Raji (cell line): Measurements from ENCODE around the gene IRF9.
A peak's percentile ranks its signal among the peaks of the same experiment; 100 is the strongest.

Source experiments
- POLR2A ChIP-seq: IDR thresholded peaks from 2 replicates; pipeline ENCODE4 v1.6.1; 2011; ENCODE audit warnings: low read depth, low read length, control low read depth; ENCODE audit not compliant: insufficient read depth

IRF9 gene, protein sequence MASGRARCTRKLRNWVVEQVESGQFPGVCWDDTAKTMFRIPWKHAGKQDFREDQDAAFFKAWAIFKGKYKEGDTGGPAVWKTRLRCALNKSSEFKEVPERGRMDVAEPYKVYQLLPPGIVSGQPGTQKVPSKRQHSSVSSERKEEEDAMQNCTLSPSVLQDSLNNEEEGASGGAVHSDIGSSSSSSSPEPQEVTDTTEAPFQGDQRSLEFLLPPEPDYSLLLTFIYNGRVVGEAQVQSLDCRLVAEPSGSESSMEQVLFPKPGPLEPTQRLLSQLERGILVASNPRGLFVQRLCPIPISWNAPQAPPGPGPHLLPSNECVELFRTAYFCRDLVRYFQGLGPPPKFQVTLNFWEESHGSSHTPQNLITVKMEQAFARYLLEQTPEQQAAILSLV

DNA sequence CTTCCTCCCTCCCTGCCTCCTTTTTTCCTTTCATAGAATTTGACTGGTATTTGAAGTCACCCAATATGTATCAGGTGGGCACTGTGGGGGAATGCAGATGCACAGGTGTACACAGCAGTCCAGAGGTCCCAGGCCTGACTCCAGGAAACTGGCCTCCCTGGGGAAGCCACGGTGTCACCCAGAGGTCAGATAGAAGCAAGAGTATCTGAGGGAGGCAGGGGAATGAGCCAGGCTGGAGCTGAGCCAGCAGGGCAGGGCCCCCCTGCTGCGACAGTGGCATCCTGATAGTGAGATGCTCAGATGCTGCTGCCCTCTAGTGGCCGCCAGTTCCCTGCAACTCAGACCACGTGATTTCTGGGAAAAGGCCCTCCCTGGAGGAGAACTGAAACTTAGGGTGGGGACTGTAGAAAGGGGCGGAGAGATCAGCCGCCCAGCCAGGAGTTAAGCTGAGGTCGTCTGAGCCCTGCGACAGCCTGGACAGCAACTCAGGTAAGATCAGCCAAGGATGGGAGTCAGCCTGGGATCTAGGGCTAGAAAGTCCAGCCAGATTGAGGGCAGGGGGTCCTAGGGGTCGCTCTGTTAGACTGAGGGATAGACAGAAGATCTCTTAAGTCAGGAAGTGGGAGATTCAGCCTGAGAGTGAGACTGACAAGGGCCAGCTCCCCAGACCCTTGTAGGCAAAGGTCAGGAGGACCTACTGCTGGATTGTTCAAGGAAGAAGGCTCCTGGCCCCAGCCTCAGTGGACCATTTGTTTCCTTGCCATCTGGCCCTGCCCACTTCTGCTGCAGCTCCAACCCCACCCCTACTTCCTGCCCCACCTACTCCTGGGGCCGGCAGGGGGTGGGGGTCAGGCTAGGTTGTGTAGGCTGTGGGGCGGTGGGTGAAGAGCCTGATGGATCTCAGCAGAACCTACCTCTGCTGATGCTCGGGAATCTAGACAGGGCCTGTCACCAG lies at the start of gene IRF9:
Gene IRF9 (plus strand): TSS at position 416 of the 955 bp plus-strand sequence. CDS start 880 bp downstream, outside the sequence.
- peak; percentile 71 for TF ChIP-seq POLR2A

DNA sequence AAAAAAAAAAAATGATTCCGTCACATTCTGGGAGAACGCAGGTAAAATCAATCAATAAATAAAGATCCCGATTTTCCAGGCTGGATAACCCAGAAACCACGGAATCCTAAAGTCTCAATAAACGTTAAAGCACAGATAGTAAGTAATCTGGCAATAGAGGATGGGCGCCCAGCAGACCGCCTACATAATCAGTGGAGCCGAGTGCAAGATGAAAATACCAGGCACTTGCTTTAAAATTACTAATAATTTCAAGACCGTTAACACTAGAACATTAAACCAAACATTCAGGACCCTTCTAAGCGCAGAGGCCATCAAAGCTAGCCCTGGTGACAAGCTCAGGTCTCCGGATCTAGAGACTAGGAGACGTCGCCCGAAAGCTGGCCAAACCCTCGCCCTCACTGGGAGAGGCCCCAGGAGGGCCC lies 47.7 kb upstream of the IRF9 start:
- TF ChIP-seq POLR2A = no peak

DNA sequence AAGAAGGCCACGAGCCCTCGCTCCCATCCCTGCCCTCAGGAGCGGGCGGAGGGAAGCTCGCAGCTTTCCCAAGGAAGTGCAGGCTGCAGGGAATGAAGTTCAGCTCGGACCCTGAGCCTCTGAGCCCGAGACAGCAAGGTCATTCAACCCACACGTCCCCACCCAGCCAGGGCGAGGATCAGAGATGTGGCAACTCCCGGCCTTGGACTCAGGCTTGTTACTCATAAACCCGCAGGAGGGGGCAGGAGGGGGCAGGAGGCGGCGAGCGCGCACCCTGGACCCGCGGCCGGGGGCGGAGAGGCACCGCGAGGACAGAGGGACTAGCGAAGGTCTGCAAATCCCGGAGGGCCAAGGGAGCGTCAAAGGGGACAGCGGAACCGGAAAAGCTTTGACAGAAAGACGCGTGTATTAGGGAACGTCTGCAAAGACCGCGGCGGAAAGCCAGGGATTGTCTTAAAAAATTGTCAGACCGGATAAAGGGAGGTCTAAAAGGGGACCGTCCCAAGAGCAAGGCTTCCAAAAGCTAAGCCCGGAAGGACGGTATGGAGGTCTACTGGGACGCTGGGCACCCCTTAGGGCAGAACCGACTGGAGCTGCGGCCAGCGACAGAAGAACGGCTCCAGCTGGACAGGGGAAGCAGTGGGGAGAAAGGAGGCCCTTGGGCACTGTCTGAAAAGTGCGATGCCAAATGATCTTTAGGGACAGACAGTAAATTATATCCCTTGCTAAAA lies 47.1 kb upstream of the IRF9 start:
- peak; percentile 82 for TF ChIP-seq POLR2A

DNA sequence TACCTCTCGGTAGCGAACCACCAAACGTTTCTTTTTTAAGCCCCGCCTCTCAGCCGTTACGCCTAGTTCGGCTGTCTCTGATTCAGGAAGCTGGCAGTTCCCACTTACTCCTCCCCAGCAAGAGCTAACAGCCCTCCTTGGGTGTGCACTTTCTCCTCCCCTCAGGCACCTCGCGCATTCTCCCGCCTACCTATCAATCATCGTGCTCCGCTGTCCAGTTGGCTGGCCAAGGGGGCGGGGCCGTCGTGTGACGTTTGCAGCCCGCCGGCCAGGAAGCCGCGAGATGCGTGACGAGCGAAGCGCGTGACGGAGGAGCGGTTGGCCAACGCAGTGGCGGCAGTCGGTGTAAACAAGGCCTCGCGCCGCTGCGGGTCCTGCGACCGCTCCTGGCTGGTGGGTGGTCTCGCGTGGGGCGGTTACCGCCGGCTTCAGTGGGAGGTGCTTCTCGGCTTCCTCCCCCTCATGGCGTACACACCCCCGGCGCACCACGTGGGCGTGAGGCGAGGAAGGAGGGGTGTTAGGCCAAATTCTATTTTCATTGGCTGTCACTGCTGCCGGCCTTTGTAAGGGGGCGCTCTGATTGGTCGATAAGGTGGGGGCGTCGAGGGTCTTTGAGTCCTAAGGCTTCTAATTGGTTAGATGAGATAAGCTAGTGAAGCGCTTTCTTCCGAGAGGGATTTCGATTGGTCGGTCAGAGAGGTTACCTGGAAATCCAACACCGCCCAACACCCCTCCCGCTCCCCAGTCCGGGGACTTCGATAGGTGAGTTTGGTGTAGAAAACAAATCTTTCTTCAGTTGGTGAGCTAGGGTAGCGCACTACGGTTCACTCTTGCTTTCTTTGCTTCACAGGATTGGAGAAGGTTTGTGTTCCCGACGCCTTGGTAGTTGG lies 46.3 kb upstream of the IRF9 start, which contains the start of the genes DCAF11 and NRL:
Gene DCAF11 (plus strand): TSS at position 246 of the 890 bp plus-strand sequence. CDS start 818 bp downstream, outside the sequence.
Gene NRL (minus strand): TSS at position 418 of the 890 bp plus-strand sequence. CDS start 32,101 bp downstream, outside the sequence.
- peak; percentile 34 for TF ChIP-seq POLR2A

DNA sequence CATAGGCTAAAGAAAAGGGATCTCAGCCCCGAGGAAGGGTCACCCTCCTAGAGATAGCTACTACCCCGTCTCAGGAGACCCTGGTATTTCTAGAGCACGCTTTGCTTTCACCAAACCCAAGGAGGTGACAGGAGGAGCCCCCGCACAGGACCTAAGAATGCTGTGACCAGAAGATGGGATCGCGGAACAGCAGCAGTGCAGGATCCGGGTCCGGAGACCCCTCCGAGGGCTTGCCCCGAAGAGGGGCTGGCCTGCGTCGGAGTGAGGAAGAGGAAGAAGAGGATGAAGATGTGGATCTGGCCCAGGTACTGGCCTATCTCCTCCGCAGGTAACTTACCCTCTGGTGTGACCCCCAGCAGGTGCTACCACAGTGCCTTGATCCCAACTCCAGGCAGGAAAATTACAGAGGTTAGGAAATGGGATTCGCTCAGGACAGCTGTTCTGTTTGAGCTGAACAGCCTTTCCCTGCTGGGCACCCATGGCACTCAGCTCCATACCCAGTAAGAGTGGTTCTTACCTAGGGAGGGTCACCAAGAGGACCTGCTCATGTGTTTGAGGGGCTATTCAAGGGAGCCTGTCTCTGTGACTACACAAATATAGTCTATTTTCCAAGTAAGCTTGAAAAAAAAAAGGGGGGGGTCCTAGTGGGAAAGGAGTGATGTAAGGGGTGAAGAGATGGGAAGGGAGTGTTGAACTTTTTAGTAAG lies 45.5 kb upstream of the IRF9 start:
- no peak for TF ChIP-seq POLR2A

DNA sequence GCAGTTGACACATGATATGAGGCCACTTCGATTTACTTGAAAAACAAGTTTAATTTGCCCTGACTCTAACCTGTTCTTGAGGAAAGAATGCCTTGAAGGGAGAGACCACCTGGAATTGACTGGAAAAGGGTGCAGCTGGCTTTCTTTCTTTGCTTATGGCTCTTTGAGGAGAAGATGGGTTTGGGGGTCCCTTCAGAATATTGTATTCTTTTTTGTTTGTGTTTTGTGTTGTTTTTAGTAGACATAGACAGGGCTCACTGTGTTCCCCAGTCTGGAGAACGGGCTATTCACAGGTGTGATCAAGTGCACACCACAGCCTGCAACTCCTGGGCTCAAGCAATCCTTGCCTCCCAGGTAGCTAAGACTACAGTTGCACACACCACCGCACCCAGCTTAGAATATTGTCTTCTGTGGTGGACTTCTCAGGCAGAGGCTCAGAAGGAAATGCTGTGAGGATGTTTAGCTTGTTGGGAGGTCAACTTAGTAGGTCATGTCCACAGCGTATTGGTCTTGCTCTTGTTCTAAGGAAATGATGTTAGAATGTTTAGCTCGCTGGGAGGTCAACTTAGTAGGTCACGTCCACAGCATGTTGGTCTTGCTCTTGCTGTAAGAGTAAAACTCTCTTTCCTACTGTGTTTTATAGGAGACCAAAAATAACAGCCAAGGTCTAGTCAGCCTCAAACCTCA lies 44.8 kb upstream of the IRF9 start:
- no peak for TF ChIP-seq POLR2A

DNA sequence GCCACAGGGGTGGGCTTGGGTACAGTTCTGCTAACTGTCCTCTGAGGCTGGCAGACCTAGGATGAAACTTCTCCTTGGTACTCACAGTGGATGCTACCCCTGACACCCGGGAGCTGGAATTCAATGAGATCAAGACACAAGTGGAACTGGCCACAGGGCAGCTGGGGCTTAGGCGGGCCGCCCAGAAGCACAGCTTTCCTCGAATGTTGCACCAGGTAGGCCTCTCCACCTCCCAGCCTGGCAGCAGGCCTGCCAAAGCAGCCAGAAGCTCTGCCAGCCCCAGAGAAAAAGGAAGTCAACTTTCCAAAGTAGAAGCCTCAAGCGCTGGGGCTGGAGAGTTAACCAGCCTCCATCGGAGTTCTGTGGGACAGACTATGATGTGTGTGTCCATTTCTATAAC lies 43.9 kb upstream of the IRF9 start:
- no peak for TF ChIP-seq POLR2A

DNA sequence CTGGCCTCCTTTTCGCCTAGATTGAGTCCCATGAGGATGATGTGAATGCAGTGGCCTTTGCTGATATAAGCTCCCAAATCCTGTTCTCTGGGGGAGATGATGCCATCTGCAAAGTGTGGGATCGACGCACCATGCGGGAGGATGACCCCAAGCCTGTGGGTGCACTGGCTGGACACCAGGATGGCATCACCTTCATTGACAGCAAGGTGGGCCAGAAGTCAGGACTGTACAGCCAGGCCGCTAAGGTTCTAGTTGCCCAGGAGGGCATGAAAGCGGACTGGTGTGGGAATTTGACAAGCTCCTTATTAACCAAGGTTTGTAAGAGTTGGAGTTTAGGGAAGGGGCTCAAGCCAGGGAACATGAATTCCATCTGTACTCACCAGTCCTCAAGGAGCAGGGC lies 41.4 kb upstream of the IRF9 start:
- no peak for TF ChIP-seq POLR2A

DNA sequence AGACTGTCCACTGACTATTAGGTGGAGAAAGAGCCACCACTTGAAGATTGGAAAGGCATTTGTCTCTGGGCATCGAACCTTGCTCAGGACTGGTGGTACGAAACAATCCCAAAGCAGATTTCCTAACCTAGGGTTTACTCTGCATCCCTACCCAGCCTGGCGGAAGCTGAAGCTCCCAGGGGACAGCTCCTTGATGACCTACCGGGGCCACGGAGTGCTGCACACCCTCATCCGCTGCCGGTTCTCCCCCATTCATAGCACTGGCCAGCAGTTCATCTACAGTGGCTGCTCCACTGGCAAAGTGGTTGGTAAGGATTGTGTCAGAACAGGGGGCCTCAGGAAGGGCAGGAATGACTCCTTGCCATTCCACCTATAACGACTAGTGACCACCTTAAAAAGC lies 39.9 kb upstream of the IRF9 start:
- no peak for TF ChIP-seq POLR2A

DNA sequence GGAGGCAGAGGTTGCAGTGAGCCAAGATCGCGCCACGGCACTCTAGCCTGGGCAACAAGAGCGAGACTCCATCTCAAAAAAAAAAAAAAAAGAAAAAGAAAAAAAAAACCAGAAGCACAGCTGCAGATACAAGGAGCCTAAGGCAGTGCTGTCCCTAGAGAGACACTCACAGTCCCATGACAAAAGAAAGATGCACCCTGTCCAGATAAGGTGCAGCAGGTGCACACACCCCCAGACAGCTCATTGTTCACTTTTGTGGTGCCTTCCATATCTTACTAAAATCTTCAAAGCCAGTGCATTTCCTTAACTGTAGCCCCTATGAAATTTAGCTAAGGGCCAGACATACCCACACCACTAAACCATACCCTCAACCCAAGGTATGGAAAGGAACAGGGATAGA lies 38.6 kb upstream of the IRF9 start:
- TF ChIP-seq POLR2A = no peak

DNA sequence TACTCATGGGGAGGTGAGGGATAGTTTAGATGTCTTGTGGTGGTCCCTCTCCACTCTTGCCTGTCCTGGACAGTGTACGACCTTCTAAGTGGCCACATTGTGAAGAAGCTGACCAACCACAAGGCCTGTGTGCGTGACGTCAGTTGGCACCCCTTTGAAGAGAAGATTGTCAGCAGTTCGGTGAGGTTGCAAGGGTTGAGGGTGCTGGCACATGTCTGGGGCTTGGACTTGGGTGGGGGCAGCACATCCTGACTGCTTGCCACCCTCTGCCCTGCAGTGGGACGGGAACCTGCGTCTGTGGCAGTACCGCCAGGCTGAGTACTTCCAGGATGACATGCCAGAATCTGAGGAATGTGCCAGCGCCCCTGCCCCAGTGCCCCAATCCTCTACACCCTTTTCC lies 38.2 kb upstream of the IRF9 start:
- TF ChIP-seq POLR2A = no peak

DNA sequence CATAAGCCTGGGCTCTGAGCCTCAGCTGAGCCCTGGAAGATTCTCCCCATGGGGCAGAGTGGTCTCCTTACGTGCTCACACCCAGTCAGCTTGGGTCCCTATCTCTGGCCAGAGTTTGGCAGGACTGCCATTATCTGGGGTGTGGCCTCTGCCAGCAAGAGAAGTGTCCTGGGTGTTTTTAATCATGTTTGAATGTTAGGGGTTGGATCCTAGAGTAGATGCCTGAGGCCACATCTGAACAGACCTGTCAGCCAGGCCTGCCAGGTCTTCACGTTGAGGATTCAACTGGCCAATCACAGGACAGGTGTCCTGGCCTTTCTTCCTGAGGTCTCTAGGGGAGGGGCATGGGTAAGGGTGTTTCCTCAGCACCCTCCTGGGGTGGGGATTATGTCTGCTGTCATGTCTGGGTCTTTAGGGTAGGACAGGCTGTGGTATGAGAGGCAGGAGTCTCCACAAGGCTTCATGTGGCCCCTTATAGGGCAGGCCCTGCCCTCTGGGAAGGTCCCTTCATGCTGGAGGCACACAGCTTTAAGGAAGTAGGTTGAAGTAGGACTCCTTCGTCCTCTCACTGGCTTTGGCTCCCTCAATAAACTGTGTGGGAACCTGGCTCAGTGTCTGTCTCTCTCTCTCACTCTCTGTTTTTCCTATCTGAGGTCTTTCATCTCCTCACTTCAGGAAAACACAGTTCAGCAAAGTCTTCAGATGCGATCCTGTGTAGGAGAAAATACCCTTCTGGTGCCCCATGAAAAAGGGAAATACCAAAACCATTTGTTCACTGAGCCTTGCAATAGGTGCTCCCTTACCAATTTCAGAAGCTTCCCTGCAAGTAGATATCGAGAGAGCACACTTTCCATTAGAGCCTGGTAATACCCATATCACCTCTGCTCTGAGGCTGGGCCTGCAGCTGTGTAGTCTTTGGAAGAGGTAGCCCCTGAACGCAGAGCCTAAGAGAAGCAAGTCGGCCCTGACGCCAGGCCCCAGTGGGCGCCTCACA lies 37.3 kb upstream of the IRF9 start:
- no peak for TF ChIP-seq POLR2A

DNA sequence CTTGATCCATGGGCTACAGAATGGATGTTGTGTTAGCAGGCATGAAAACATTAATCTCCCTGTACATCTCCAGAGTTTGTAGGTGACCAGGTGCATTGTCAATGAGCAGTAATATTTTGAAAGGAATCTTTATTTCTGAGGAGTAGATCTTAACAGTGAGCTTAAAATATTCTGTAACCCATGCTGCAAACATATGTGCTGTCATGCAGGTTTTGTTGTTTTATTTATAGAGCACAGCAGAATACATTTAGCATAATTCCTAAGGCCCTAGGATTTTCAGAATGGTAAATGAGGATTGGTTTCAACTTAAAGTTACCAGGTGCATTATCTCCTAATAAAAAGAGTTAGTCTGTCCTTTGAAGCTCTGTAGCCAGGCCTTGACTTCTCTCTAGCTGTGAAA lies 34.1 kb upstream of the IRF9 start:
- TF ChIP-seq POLR2A = no peak
